PC-9 (cell line): ENCODE data around the gene DOCK11.

Experiments
- EZH2 ChIP-seq: fragments of 200-600 bp; sonication (generic); IDR thresholded peaks from 2 replicates; pipeline ENCODE4 v1.8.0; 2017; ENCODE audit warnings: antibody characterized with exemption, low read depth
- TF ChIP-seq, protein P1 (sequence below): fragments of 200-600 bp; sonication (generic); conservative IDR thresholded peaks from 2 replicates; pipeline ENCODE4 v1.6.1; 2017; ENCODE audit warnings: mixed run types, antibody characterized with exemption, mild to moderate bottlenecking, moderate library complexity

DNA sequence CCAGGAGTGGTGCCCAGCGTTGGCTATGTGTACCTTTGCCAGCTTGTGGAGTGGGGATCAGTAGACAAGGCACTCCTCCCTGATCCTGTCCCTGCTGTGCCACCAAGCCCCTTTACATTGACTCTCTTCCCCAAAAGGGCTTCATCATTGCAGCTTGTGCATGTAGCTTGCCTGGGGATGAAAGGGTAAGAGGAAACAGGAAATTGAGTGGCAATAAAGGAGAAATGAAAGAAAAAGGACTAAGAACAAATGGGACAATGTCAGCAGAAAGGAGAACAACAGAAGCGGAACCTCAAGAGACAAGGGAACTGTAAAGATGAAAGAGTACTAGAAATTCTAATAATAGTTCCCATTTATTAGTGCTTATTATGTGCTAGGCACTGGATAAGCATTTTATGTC, 223.1 kb downstream of the DOCK11 start:
- TF ChIP-seq, protein P1, sequence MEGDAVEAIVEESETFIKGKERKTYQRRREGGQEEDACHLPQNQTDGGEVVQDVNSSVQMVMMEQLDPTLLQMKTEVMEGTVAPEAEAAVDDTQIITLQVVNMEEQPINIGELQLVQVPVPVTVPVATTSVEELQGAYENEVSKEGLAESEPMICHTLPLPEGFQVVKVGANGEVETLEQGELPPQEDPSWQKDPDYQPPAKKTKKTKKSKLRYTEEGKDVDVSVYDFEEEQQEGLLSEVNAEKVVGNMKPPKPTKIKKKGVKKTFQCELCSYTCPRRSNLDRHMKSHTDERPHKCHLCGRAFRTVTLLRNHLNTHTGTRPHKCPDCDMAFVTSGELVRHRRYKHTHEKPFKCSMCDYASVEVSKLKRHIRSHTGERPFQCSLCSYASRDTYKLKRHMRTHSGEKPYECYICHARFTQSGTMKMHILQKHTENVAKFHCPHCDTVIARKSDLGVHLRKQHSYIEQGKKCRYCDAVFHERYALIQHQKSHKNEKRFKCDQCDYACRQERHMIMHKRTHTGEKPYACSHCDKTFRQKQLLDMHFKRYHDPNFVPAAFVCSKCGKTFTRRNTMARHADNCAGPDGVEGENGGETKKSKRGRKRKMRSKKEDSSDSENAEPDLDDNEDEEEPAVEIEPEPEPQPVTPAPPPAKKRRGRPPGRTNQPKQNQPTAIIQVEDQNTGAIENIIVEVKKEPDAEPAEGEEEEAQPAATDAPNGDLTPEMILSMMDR, result no peak
- TF ChIP-seq EZH2, result no peak
